ACC112 (cell line): Measurements from ENCODE around the gene FCGR3A.
"Not testable (repeated sequence)": the region's sequence is repeated elsewhere in the genome, so short reads cannot be mapped to it uniquely, and the experiment has no call there.

Experiments used
- H2AFZ ChIP-seq: fragments of 200-600 bp; sonication (generic); one replicate; pipeline ENCODE4 v1.6.0; 2017; ENCODE audit warnings: antibody characterized with exemption, low read length; ENCODE audit not compliant: unreplicated experiment
- H3K27ac ChIP-seq: fragments of 200-600 bp; sonication (generic); 2 replicates; pipeline ENCODE4 v1.5.1; 2014; ENCODE audit warnings: low read depth, mild to moderate bottlenecking, antibody characterized with exemption, low read length, moderate library complexity
- H3K27me3 ChIP-seq: fragments of 200-600 bp; sonication (generic); 2 replicates; pipeline ENCODE4 v1.6.1; 2014; ENCODE audit warnings: mild to moderate bottlenecking, antibody characterized with exemption, low read length, moderate library complexity, mixed read lengths; ENCODE audit not compliant: insufficient read depth
- H3K36me3 ChIP-seq: fragments of 200-600 bp; sonication (generic); 2 replicates; pipeline ENCODE4 v1.6.1; 2016; ENCODE audit warnings: mild to moderate bottlenecking, antibody characterized with exemption, low read length, moderate library complexity, mixed read lengths; ENCODE audit not compliant: insufficient read depth
- H3K4me1 ChIP-seq: fragments of 200-600 bp; sonication (generic); one replicate; pipeline ENCODE4 v1.6.1; 2016; ENCODE audit warnings: low read length, mixed read lengths; ENCODE audit not compliant: insufficient read depth, unreplicated experiment, control insufficient read depth
- H3K4me3 ChIP-seq: fragments of 200-600 bp; sonication (generic); 2 replicates; pipeline ENCODE4 v1.5.1; 2014; ENCODE audit warnings: mild to moderate bottlenecking, low read depth, low read length
- H3K79me2 ChIP-seq: fragments of 200-600 bp; sonication (generic); one replicate; pipeline ENCODE4 v1.6.0; 2016; ENCODE audit warnings: low read length; ENCODE audit not compliant: control insufficient read depth, unreplicated experiment, insufficient read depth

Gene FCGR3A

GRCh38 chr1:161528550-161528949 lies 21.1 kb downstream of the FCGR3A start:
- H3K4me3 ChIP-seq, H3K27me3 ChIP-seq, H2AFZ ChIP-seq, H3K79me2 ChIP-seq, H3K27ac ChIP-seq, H3K36me3 ChIP-seq: not testable (repeated sequence)
- peaks cover 14% of the 10 kb centered on the region for H3K4me1 ChIP-seq

- H3K79me2 ChIP-seq, H3K4me1 ChIP-seq, H3K36me3 ChIP-seq, H3K27me3 ChIP-seq, H3K27ac ChIP-seq, H2AFZ ChIP-seq, H3K4me3 ChIP-seq: not testable (repeated sequence)
These were observed 23.7 kb downstream of the FCGR3A start for GRCh38 chr1:161525918-161526317.

GRCh38 chr1:161525321-161525720 lies 24.3 kb downstream of the FCGR3A start:
- not testable (repeated sequence) for H3K27me3 ChIP-seq, H3K36me3 ChIP-seq, H3K4me1 ChIP-seq, H2AFZ ChIP-seq, H3K27ac ChIP-seq, H3K79me2 ChIP-seq
- H3K4me3 ChIP-seq = peak overlapping the region; percentile 69

GRCh38 chr1:161524742-161525291 lies 24.8 kb downstream of the FCGR3A start:
- not testable (repeated sequence) for H3K79me2 ChIP-seq, H3K27ac ChIP-seq, H3K4me1 ChIP-seq, H3K36me3 ChIP-seq, H2AFZ ChIP-seq, H3K27me3 ChIP-seq
- peak overlapping the region; percentile 69 for H3K4me3 ChIP-seq

GRCh38 chr1:161523817-161524741 lies 25.5 kb downstream of the FCGR3A start, which contains the start of gene HSPA6:
Gene HSPA6, plus strand, starts transcription at chr1:161524540. Its CDS starts 119 bp downstream, at chr1:161524659.
- H3K79me2 ChIP-seq, H3K4me1 ChIP-seq, H3K36me3 ChIP-seq, H3K27me3 ChIP-seq: not testable (repeated sequence)
- Histone ChIP-seq H3K27ac (peak within 1 kb of the TSS; percentile 67), H2AFZ (peak within 1 kb of the TSS; percentile 63), H3K4me3 (peak within 1 kb of the TSS; percentile 79)

GRCh38 chr1:161523041-161523816 lies 26.4 kb downstream of the FCGR3A start:
- not testable (repeated sequence) for H2AFZ ChIP-seq, H3K79me2 ChIP-seq, H3K27me3 ChIP-seq, H3K27ac ChIP-seq, H3K4me3 ChIP-seq, H3K36me3 ChIP-seq, H3K4me1 ChIP-seq

- peaks cover 14% of the 10 kb centered on the region for H3K4me1 ChIP-seq
- H3K27me3 ChIP-seq, H3K36me3 ChIP-seq, H3K4me3 ChIP-seq, H3K79me2 ChIP-seq: not testable (repeated sequence)
- peak overlapping the region; percentile 53 for H2AFZ ChIP-seq
- peak overlapping the region; percentile 47 for H3K27ac ChIP-seq
These were observed 35.7 kb downstream of the FCGR3A start for GRCh38 chr1:161513953-161514352.

- H3K79me2 ChIP-seq, H3K4me3 ChIP-seq, H3K27me3 ChIP-seq, H3K36me3 ChIP-seq: not testable (repeated sequence)
- Histone ChIP-seq H2AFZ (peak overlapping the region; percentile 53), H3K4me1 (peaks cover 14% of the 10 kb centered on the region), H3K27ac (peak overlapping the region; percentile 47)
These were observed 36.2 kb downstream of the FCGR3A start for GRCh38 chr1:161513448-161513780.

- not testable (repeated sequence) for H3K36me3 ChIP-seq, H3K79me2 ChIP-seq, H2AFZ ChIP-seq, H3K27me3 ChIP-seq, H3K27ac ChIP-seq, H3K4me3 ChIP-seq
- peaks cover 14% of the 10 kb centered on the region for H3K4me1 ChIP-seq
These were observed 36.8 kb downstream of the FCGR3A start for GRCh38 chr1:161512636-161513447.

- Histone ChIP-seq H3K27me3 (no peaks in the 10 kb centered on the region), H3K4me3 (no peak overlapping the region), H3K27ac (no peak overlapping the region), H3K36me3 (no peaks in the 10 kb centered on the region), H2AFZ (no peak overlapping the region), H3K79me2 (no peaks in the 10 kb centered on the region), H3K4me1 (peaks cover 19% of the 10 kb centered on the region)
These were observed 37.9 kb downstream of the FCGR3A start for GRCh38 chr1:161511756-161512060.
